SK-N-SH treated with all-trans-retinoic acid at 6 μM for 48 hours (cell line): ENCODE data around the gene CRB3.
A peak's percentile ranks its signal among the peaks of the same experiment; 100 is the strongest.

Experiments used
- ATAC-seq: fragments of 200-7000 bp; cut with Tn5 transposase; 3 replicates; pipeline ENCODE4 v1.9.1; 2020; ENCODE audit warnings: mild to moderate bottlenecking, moderate library complexity
- ARNTL ChIP-seq: fragments of 450-650 bp; formaldehyde crosslinking; IDR thresholded peaks from 2 replicates; pipeline ENCODE4 v1.5.0; 2020; ENCODE audit warnings: low read depth, mild to moderate bottlenecking, moderate library complexity, borderline replicate concordance
- BACH2 ChIP-seq: fragments of 250-450 bp; sonication (Bioruptor Pico); IDR thresholded peaks from 2 replicates; pipeline ENCODE4 v1.9.0; 2021; ENCODE audit warnings: mild to moderate bottlenecking, borderline replicate concordance
- CREB5 ChIP-seq: fragments of 250-450 bp; sonication (Bioruptor Pico); IDR thresholded peaks from 2 replicates; pipeline ENCODE4 v1.5.1; 2020; ENCODE audit warnings: low read depth, mild to moderate bottlenecking, moderate library complexity
- CSDC2 ChIP-seq: fragments of 250-450 bp; sonication (Bioruptor Pico); IDR thresholded peaks from 2 replicates; pipeline ENCODE4 v1.5.0; 2020; ENCODE audit warnings: mild to moderate bottlenecking, moderate library complexity
- CSRNP3 ChIP-seq: fragments of 250-450 bp; sonication (Bioruptor Pico); IDR thresholded peaks from 2 replicates; pipeline ENCODE4 v1.5.1; 2021; ENCODE audit warnings: mild to moderate bottlenecking, moderate library complexity
- ESRRG ChIP-seq: fragments of 250-450 bp; sonication (Bioruptor Pico); IDR thresholded peaks from 2 replicates; pipeline ENCODE4 v1.6.1; 2021; ENCODE audit warnings: mild to moderate bottlenecking
- GLIS3 ChIP-seq: fragments of 250-450 bp; sonication (Bioruptor Pico); IDR thresholded peaks from 2 replicates; pipeline ENCODE4 v1.5.0; 2020; ENCODE audit warnings: mild to moderate bottlenecking, moderate library complexity
- ISL1 ChIP-seq: fragments of 250-450 bp; sonication (Bioruptor Pico); IDR thresholded peaks from 2 replicates; pipeline ENCODE4 v2.1.2; 2022; ENCODE audit warnings: mild to moderate bottlenecking, moderate library complexity
- OSR1 ChIP-seq: fragments of 250-450 bp; sonication (Bioruptor Pico); IDR thresholded peaks from 2 replicates; pipeline ENCODE4 v1.8.0; 2022; ENCODE audit warnings: moderate library complexity, mild to moderate bottlenecking, inconsistent platforms
- PATZ1 ChIP-seq: fragments of 250-450 bp; sonication (Bioruptor Pico); IDR thresholded peaks from 2 replicates; pipeline ENCODE4 v1.8.0; 2020; ENCODE audit warnings: mild to moderate bottlenecking, moderate library complexity, borderline replicate concordance
- POU6F1 ChIP-seq: fragments of 250-450 bp; sonication (Bioruptor Pico); IDR thresholded peaks from 2 replicates; pipeline ENCODE4 v1.8.0; 2021; ENCODE audit warnings: low read depth, mild to moderate bottlenecking, moderate library complexity, borderline replicate concordance
- PPARA ChIP-seq: fragments of 250-450 bp; sonication (Bioruptor Pico); IDR thresholded peaks from 2 replicates; pipeline ENCODE4 v1.5.0; 2020; ENCODE audit warnings: mild to moderate bottlenecking, borderline replicate concordance
- RARB ChIP-seq: fragments of 250-450 bp; sonication (Bioruptor Pico); IDR thresholded peaks from 2 replicates; pipeline ENCODE4 v1.8.0; 2021; ENCODE audit warnings: mild to moderate bottlenecking, moderate library complexity
- SNAI2 ChIP-seq: fragments of 250-450 bp; sonication (Bioruptor Pico); IDR thresholded peaks from 2 replicates; pipeline ENCODE4 v1.5.0; 2020; ENCODE audit warnings: mild to moderate bottlenecking, moderate library complexity
- TCF4 ChIP-seq: fragments of 250-450 bp; sonication (Bioruptor Pico); IDR thresholded peaks from 2 replicates; pipeline ENCODE4 v1.8.0; 2021; ENCODE audit warnings: mild to moderate bottlenecking, moderate library complexity, borderline replicate concordance
- TOX ChIP-seq: fragments of 250-450 bp; sonication (Bioruptor Pico); IDR thresholded peaks from 2 replicates; pipeline ENCODE4 v1.8.0; 2021; ENCODE audit warnings: mild to moderate bottlenecking, moderate library complexity, borderline replicate concordance
- TSHZ2 ChIP-seq: fragments of 250-450 bp; sonication (Bioruptor Pico); IDR thresholded peaks from 2 replicates; pipeline ENCODE4 v1.5.0; 2020; ENCODE audit warnings: mild to moderate bottlenecking, moderate library complexity
- ZC3H10 ChIP-seq: fragments of 250-450 bp; sonication (Bioruptor Pico); IDR thresholded peaks from 2 replicates; pipeline ENCODE4 v1.5.1; 2021; ENCODE audit warnings: mild to moderate bottlenecking, moderate library complexity
- ZFP3 ChIP-seq: fragments of 250-450 bp; sonication (Bioruptor Pico); IDR thresholded peaks from 2 replicates; pipeline ENCODE4 v1.5.0; 2020; ENCODE audit warnings: mild to moderate bottlenecking, moderate library complexity
- ZNF565 ChIP-seq: fragments of 450-650 bp; formaldehyde crosslinking; conservative IDR thresholded peaks from 2 replicates; pipeline ENCODE4 v1.5.0; 2020; ENCODE audit warnings: low read depth, mild to moderate bottlenecking, moderate library complexity
- ZNF70 ChIP-seq: fragments of 450-650 bp; formaldehyde crosslinking; IDR thresholded peaks from 2 replicates; pipeline ENCODE4 v1.5.0; 2020; ENCODE audit warnings: mild to moderate bottlenecking, moderate library complexity
- ZNF8 ChIP-seq: fragments of 450-650 bp; formaldehyde crosslinking; IDR thresholded peaks from 2 replicates; pipeline ENCODE4 v1.5.0; 2020; ENCODE audit warnings: mild to moderate bottlenecking, moderate library complexity

The CRB3 gene

GRCh38 chr19:6478815-6479214 is 14.7 kb downstream of the CRB3 start (continued):
- TF ChIP-seq OSR1 (CRISPR knock-in tag), result no peak
- no peak for TF ChIP-seq ESRRG (CRISPR knock-in tag)

GRCh38 chr19:6479836-6480398 is 15.8 kb downstream of the CRB3 start:
- TF ChIP-seq TSHZ2 (CRISPR knock-in tag), result no peak
- no peak for TF ChIP-seq CSDC2 (CRISPR knock-in tag)
- no peak for TF ChIP-seq GLIS3
- no peak for TF ChIP-seq PATZ1
- no peak for TF ChIP-seq TOX
- no peak for TF ChIP-seq ARNTL
- no peak for TF ChIP-seq OSR1 (CRISPR knock-in tag)
- no peak for TF ChIP-seq ZFP3 (CRISPR knock-in tag)
- no peak for TF ChIP-seq POU6F1 (CRISPR knock-in tag)
- TF ChIP-seq ZNF565 (CRISPR knock-in tag), result no peak
- no peak for TF ChIP-seq SNAI2
- ATAC-seq, result no peak

GRCh38 chr19:6480848-6481415 is 16.9 kb downstream of the CRB3 start:
- no peak for ATAC-seq
- TF ChIP-seq TOX (no peak), ZFP3 (CRISPR knock-in tag) (no peak), CREB5 (no peak), OSR1 (CRISPR knock-in tag) (no peak), ZNF8 (CRISPR knock-in tag) (no peak), GLIS3 (no peak), ARNTL (no peak), PPARA (CRISPR knock-in tag) (no peak), SNAI2 (no peak), ZNF565 (CRISPR knock-in tag) (no peak), CSDC2 (CRISPR knock-in tag) (no peak), ZC3H10 (CRISPR knock-in tag) (no peak), TCF4 (CRISPR knock-in tag) (no peak)

- ATAC-seq, result peak; percentile 74
- TF ChIP-seq CSDC2 (CRISPR knock-in tag) (no peak), TOX (no peak), GLIS3 (no peak), TCF4 (CRISPR knock-in tag) (no peak), BACH2 (no peak), RARB (CRISPR knock-in tag) (no peak), ZNF565 (CRISPR knock-in tag) (no peak), ZNF70 (CRISPR knock-in tag) (no peak), ISL1 (CRISPR knock-in tag) (no peak), CSRNP3 (CRISPR knock-in tag) (no peak), ESRRG (CRISPR knock-in tag) (no peak), ZFP3 (CRISPR knock-in tag) (no peak), CREB5 (no peak), OSR1 (CRISPR knock-in tag) (no peak)
These were observed 17.7 kb downstream of the CRB3 start, which contains the start of gene DENND1C for GRCh38 chr19:6481541-6482342. Gene DENND1C (minus strand): TSS chr19:6481787. CDS start chr19:6481695, 92 bp downstream.
